Gastrocnemius medialis (tissue), 4 donors: ENCODE measurements around the gene PTPN22.

Experiments
- POLR2A ChIP-seq, 2 donors: fragments of 450-650 bp; IDR thresholded peaks; one replicate each; pipeline ENCODE4 v1.6.1; 2017; ENCODE audit warnings: antibody characterized with exemption in 2 of 2, mild to moderate bottlenecking in 2 of 2, moderate library complexity in 2 of 2
- TF ChIP-seq, protein P1 (sequence below), 5 experiments: fragments of 450-650 bp in 3 of 5; fragments of 200-600 bp in 2 of 5; sonication (generic) in 2 of 5; IDR thresholded peaks in 4 of 5; conservative IDR thresholded peaks in 1 of 5; 1 replicate in 4 of 5; 2 replicates in 1 of 5; pipeline ENCODE4 v1.5.1; 2016 to 2019; ENCODE audit warnings: antibody characterized with exemption in 5 of 5, mild to moderate bottlenecking in 3 of 5, moderate library complexity in 3 of 5

DNA sequence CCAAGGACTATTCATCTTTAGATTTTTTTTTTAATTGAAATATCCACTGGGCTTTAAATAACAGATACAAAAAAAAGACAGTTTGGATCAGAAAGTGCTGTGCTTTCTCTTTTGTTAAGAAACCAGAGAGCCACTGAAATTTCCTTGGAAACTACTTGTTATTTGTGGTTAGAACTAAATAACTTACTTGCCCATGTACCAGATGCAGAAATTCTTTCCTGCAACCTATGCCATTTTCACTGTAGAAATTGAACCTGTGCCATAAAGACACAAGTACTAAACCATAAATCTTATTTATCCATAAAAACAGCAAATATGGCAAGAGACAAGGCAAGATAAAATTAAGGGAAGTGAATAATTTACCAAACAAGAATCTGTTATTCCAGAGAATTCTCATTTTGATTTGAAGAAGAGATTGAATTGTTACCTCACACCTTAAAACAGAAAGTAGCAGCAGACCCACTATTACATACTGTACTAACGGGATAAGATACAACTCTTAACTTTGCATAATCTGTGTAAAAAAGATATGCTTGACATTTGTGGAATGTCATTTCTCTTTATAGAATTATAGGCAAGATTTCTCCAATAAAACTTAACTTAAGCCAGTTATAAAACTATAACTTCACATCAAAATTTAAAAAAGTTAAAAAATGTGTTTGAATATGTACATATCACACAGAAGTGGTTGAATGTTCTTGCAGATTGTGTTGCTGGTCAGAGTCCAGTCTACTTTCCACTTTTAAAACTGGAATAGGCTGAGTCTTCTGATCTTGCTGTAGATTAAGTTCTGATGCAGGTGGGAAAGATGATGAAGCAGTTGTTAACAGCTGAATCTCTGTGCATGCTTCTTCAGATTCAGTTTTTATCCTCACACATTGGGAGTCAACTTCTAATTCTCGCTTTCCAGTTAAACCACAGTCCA is 105.9 kb downstream of the PTPN22 start:
- TF ChIP-seq, protein P1, sequence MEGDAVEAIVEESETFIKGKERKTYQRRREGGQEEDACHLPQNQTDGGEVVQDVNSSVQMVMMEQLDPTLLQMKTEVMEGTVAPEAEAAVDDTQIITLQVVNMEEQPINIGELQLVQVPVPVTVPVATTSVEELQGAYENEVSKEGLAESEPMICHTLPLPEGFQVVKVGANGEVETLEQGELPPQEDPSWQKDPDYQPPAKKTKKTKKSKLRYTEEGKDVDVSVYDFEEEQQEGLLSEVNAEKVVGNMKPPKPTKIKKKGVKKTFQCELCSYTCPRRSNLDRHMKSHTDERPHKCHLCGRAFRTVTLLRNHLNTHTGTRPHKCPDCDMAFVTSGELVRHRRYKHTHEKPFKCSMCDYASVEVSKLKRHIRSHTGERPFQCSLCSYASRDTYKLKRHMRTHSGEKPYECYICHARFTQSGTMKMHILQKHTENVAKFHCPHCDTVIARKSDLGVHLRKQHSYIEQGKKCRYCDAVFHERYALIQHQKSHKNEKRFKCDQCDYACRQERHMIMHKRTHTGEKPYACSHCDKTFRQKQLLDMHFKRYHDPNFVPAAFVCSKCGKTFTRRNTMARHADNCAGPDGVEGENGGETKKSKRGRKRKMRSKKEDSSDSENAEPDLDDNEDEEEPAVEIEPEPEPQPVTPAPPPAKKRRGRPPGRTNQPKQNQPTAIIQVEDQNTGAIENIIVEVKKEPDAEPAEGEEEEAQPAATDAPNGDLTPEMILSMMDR (IDR thresholded peaks at IDR 0.05 in 4 of 5, conservative IDR thresholded peaks at IDR 0.05 in 1 of 5): no peak
- TF ChIP-seq POLR2A (IDR thresholded peaks at IDR 0.05): no peak
